Lower leg skin (tissue), 4 donors: ENCODE data around the gene OLIG3. TPM values are rescaled to one million over a fixed set of nuclear protein-coding genes. Genes with fewer than 3 reads are reported as not detected.

ENCODE experiments used
- DNase-seq, 2 donors: peaks; one replicate each; pipeline ENCODE4 v3.0.0-alpha.2; 2019; ENCODE audit warnings: low spot score in 2 of 2
- H3K4me3 ChIP-seq: fragments of 200-600 bp; sonication (generic); 2 replicates; pipeline ENCODE4 v1.5.1; 2017; ENCODE audit warnings: mild to moderate bottlenecking, low read depth; ENCODE audit not compliant: poor library complexity, severe bottlenecking
- POLR2A ChIP-seq, 2 donors: fragments of 450-650 bp; IDR thresholded peaks; one replicate each; pipeline ENCODE4 v1.6.1; 2016 to 2017; ENCODE audit warnings: antibody characterized with exemption in 2 of 2, mild to moderate bottlenecking in 1 of 2, moderate library complexity in 1 of 2
- WGBS, 2 donors: methylation state at CpG; one replicate each; pipeline ENCODE4 v1.1.5; 2018; 5-methylcytosine and 5-hydroxymethylcytosine counted together
- intact Hi-C: fragments of 100-400 bp; cut with DNase I; formaldehyde crosslinking; loops from one replicate; pipeline ENCODE4 v1.15.0; 2023; ENCODE audit warnings: low total_unique reads
- total RNA-seq, 4 donors: library from RNA; depleted of rRNA; stranded (reverse); fragments of >200 nt; gene quantifications; one replicate each; pipeline ENCODE4 v1.1.0, GENCODE V29; 2016
- TF ChIP-seq, protein P1 (sequence below), 3 donors: fragments of 450-650 bp; IDR thresholded peaks; one replicate each; pipeline ENCODE4 v1.5.1; 2016; ENCODE audit warnings: antibody characterized with exemption in 3 of 3, mild to moderate bottlenecking in 3 of 3, moderate library complexity in 2 of 3

OLIG3 gene
- total RNA-seq, 4 donors from 2014 or later: 0.10 TPM; not detected in 3

GRCh38 chr6:137519629-137520176 is 25.5 kb upstream of the OLIG3 start:
- intact Hi-C loops: no loop called here
- no peak for TF ChIP-seq POLR2A (IDR thresholded peaks at IDR 0.05)
- TF ChIP-seq, protein P1, sequence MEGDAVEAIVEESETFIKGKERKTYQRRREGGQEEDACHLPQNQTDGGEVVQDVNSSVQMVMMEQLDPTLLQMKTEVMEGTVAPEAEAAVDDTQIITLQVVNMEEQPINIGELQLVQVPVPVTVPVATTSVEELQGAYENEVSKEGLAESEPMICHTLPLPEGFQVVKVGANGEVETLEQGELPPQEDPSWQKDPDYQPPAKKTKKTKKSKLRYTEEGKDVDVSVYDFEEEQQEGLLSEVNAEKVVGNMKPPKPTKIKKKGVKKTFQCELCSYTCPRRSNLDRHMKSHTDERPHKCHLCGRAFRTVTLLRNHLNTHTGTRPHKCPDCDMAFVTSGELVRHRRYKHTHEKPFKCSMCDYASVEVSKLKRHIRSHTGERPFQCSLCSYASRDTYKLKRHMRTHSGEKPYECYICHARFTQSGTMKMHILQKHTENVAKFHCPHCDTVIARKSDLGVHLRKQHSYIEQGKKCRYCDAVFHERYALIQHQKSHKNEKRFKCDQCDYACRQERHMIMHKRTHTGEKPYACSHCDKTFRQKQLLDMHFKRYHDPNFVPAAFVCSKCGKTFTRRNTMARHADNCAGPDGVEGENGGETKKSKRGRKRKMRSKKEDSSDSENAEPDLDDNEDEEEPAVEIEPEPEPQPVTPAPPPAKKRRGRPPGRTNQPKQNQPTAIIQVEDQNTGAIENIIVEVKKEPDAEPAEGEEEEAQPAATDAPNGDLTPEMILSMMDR (IDR thresholded peaks at IDR 0.05): no peak
- H3K4me3 ChIP-seq: no peak overlapping the region
- no peak for DNase-seq
- 48% methylated on average over 9 of the region's 9 CpGs for WGBS, 2 donors

DNA sequence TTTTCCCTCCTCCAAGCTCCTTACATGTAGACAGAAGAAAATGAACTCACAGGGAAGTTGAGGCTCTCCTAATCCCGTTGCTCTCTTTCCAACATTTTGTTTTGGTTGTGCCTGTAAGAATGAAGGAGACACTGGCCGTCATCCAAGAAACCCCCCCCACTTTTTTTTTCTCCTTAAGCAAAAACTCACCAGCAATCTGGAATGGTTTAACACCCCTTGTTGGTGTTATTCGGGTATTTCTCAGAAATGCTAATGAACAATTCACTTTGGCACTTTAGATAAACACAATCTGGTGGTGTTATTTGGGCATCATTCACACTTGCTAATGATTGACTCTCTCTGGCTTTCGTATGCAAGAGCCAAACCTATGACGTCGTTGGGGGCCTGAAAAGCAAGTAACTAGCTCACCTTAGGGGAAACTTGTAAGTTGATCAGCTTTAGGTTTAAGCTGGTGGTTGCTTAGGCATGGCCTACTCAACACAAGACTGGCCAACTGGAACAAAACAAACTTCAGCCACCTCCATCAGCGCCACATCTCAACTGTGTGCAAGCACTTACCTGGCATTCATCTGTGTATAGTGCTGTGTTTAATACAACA is 24.3 kb upstream of the OLIG3 start:
- 47 to 53% methylated on average over 7 of the region's 7 CpGs for WGBS, 2 donors

DNA sequence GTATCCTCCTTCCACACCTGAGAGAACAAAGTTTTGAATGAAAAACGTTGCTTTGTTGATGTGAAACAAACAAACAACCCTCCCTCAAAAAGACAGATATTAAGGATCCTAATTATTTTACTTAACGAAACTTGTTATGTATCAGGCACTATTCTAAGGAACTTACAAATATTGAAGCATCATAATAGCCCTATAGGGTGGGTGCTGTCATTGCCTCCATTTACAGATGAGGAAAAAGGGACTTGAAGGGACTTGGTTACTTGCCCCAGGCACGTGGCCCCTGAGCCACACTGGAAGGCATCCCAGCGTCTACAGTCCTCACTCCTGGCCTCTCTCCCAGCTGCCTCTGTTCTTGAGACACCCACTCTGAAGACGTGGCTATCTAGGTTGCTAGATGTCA is 20.2 kb upstream of the OLIG3 start:
- no peak for TF ChIP-seq POLR2A (IDR thresholded peaks at IDR 0.05)
- TF ChIP-seq, protein P1 (IDR thresholded peaks at IDR 0.05): no peak
- intact Hi-C loops: no loop called here
- no peak overlapping the region for H3K4me3 ChIP-seq
- no peak for DNase-seq
- WGBS, 2 donors: 44% methylated on average over 5 of the region's 5 CpGs

More for the DNA sequence above, 24.3 kb upstream of the OLIG3 start:
- DNase-seq: no peak
- intact Hi-C loops: no loop called here
- no peak overlapping the region for H3K4me3 ChIP-seq
- TF ChIP-seq, protein P1 (IDR thresholded peaks at IDR 0.05): no peak
- TF ChIP-seq POLR2A (IDR thresholded peaks at IDR 0.05): no peak

GRCh38 chr6:137512757-137513605 is 18.8 kb upstream of the OLIG3 start:
- no peak for TF ChIP-seq POLR2A (IDR thresholded peaks at IDR 0.05)
- TF ChIP-seq, protein P1 (IDR thresholded peaks at IDR 0.05): no peak

GRCh38 chr6:137510923-137511322 is 16.7 kb upstream of the OLIG3 start:
- intact Hi-C loops: no loop called here
- 95 to 98% methylated on average over 2 of the region's 2 CpGs for WGBS, 2 donors
- H3K4me3 ChIP-seq: no peak overlapping the region
- DNase-seq: no peak
- no peak for TF ChIP-seq POLR2A (IDR thresholded peaks at IDR 0.05)
- TF ChIP-seq, protein P1 (IDR thresholded peaks at IDR 0.05): no peak

More at GRCh38 chr6:137512757-137513605, 18.8 kb upstream of the OLIG3 start:
- H3K4me3 ChIP-seq: no peak overlapping the region
- DNase-seq: no peak
- 26 to 34% methylated on average over 14 of the region's 14 CpGs for WGBS, 2 donors
- intact Hi-C loops: no loop called here
